HCT116 (cell line): ENCODE measurements around the gene N4BP2. TPM values are rescaled to one million over a fixed set of nuclear protein-coding genes. Genes with fewer than 3 reads are reported as not detected.

Source experiments
- ATAC-seq: fragments of 200-7000 bp; cut with Tn5 transposase; 2 replicates; pipeline ENCODE4 v1.9.1; 2020; ENCODE audit warnings: mild to moderate bottlenecking, moderate library complexity
- BruUV-seq: library from RNA; stranded (reverse); fragments of 400-500 nt; replicated peaks from 2 replicates; lab custom pipeline; 2021; lab: Mats Ljungman, UMichigan
- CTCF ChIA-PET: fragments of 300-600 bp; sonication (Branson Sonifier 250); formaldehyde crosslinking; loops from one replicate; lab custom pipeline; 2021; ENCODE audit warnings: antibody characterized with exemption; lab: Charles Lee
- POLR2A ChIA-PET: fragments of 300-600, 350-600 bp; sonication (Branson Sonifier 250); formaldehyde crosslinking; loops from one replicate; lab custom pipeline; 2021; ENCODE audit warnings: antibody characterized with exemption; lab: Charles Lee
- RAD21 ChIA-PET, 2 experiments: fragments of 300-600 bp; sonication (Branson Sonifier 250); formaldehyde crosslinking; loops; one replicate each; lab custom pipeline; 2023; ENCODE audit warnings: low total read pairs in 2 of 2; ENCODE audit not compliant: uncharacterized antibody in 2 of 2, unreplicated experiment in 2 of 2, low non-redundant PET in 1 of 2; lab: Charles Lee
- DNase-seq: peaks from one replicate; pipeline ENCODE4 v3.0.0-alpha.2; 2010; ENCODE audit warnings: low read depth, low spot score
- H2AFZ ChIP-seq: fragments of 200-600 bp; shearing (Covaris generic), sonication (generic); 2 replicates; pipeline ENCODE4 v1.6.1; 2017; ENCODE audit warnings: low read depth, mixed run types, mixed read lengths, antibody characterized with exemption, low read length; ENCODE audit not compliant: poor library complexity, severe bottlenecking
- H3K27ac ChIP-seq: 2 replicates; pipeline ENCODE4 v1.5.1; 2012; ENCODE audit warnings: low read depth, low read length
- H3K27me3 ChIP-seq: fragments of 200-600 bp; sonication (generic); 2 replicates; pipeline ENCODE4 v1.6.1; 2016; ENCODE audit warnings: mixed run types, low read length, mixed read lengths; ENCODE audit not compliant: insufficient read depth
- H3K36me3 ChIP-seq, 2 experiments: fragments of 200-500 bp in 1 of 2; fragments of 200-600 bp in 1 of 2; sonication (Bioruptor generic) in 1 of 2; sonication (generic) in 1 of 2; 2 replicates each; pipeline versions ENCODE4 v1.5.1 to v1.6.1; 2014 to 2016; ENCODE audit warnings: low read length in 2 of 2, inconsistent platforms in 1 of 2, mixed read lengths in 1 of 2, mixed run types in 1 of 2; ENCODE audit not compliant: insufficient read depth in 2 of 2, control insufficient read depth in 1 of 2
- H3K4me1 ChIP-seq, 2 experiments: fragments of 200-600 bp in 1 of 2; sonication (generic) in 1 of 2; 2 replicates each; pipeline versions ENCODE4 v1.5.1 to v1.6.1; 2012 to 2017; ENCODE audit warnings: low read length in 2 of 2, inconsistent platforms in 1 of 2, mild to moderate bottlenecking in 1 of 2, mixed read lengths in 1 of 2, mixed run types in 1 of 2, moderate library complexity in 1 of 2; ENCODE audit not compliant: insufficient read depth in 2 of 2, control insufficient read depth in 1 of 2
- H3K4me2 ChIP-seq: fragments of 200-600 bp; sonication (generic); 2 replicates; pipeline ENCODE4 v1.6.1; 2017; ENCODE audit warnings: mixed run types, low read length, mixed read lengths
- H3K4me3 ChIP-seq, 2 experiments: fragments of 200-600 bp in 1 of 2; sonication (generic) in 1 of 2; replicated peaks in 1 of 2; 2 replicates each; pipeline ENCODE4 v1.5.1; 2011 to 2016; ENCODE audit warnings: low read length in 2 of 2, control low read depth in 1 of 2, low read depth in 1 of 2, mild to moderate bottlenecking in 1 of 2, mixed read lengths in 1 of 2, mixed run types in 1 of 2
- H3K79me2 ChIP-seq: fragments of 200-600 bp; sonication (generic); 2 replicates; pipeline ENCODE4 v1.6.1; 2017; ENCODE audit warnings: mild to moderate bottlenecking, mixed run types, low read length, moderate library complexity, mixed read lengths; ENCODE audit not compliant: insufficient read depth
- H3K9ac ChIP-seq: fragments of 200-600 bp; sonication (generic); 2 replicates; pipeline ENCODE4 v1.6.1; 2016; ENCODE audit warnings: low read length, mixed read lengths
- H3K9me2 ChIP-seq: fragments of 200-600 bp; sonication (generic), shearing (Covaris generic); 2 replicates; pipeline ENCODE4 v1.6.1; 2017; ENCODE audit warnings: mixed run types, mild to moderate bottlenecking, moderate library complexity; ENCODE audit not compliant: insufficient read depth
- H3K9me3 ChIP-seq, 2 experiments: fragments of 200-500 bp in 1 of 2; fragments of 200-600 bp in 1 of 2; sonication (Bioruptor generic) in 1 of 2; sonication (generic) in 1 of 2; 2 replicates each; pipeline ENCODE4 v1.6.1; 2014 to 2017; ENCODE audit warnings: low read length in 2 of 2, mixed read lengths in 2 of 2, inconsistent platforms in 1 of 2, low read depth in 1 of 2, mild to moderate bottlenecking in 1 of 2, mixed run types in 1 of 2, moderate library complexity in 1 of 2; ENCODE audit not compliant: control insufficient read depth in 1 of 2, insufficient read depth in 1 of 2
- H4K20me1 ChIP-seq: fragments of 200-600 bp; sonication (generic), shearing (Covaris generic); 2 replicates; pipeline ENCODE4 v1.6.1; 2017; ENCODE audit warnings: mixed run types, mild to moderate bottlenecking, moderate library complexity; ENCODE audit not compliant: insufficient read depth
- CBX3 ChIP-seq: IDR thresholded peaks from 2 replicates; pipeline ENCODE4 v1.6.1; 2012; ENCODE audit warnings: low read depth
- CEBPB ChIP-seq: IDR thresholded peaks from 2 replicates; pipeline ENCODE4 v1.6.1; 2012; ENCODE audit warnings: low read depth
- CTCF ChIP-seq, 3 experiments: fragments of 200-600 bp in 1 of 3; sonication (generic) in 1 of 3; IDR thresholded peaks in 2 of 3; conservative IDR thresholded peaks in 1 of 3; 2 replicates each; pipeline ENCODE4 v1.5.1; 2012 to 2017; ENCODE audit warnings: low read depth in 2 of 3, low read length in 2 of 3, antibody characterized with exemption in 1 of 3, borderline replicate concordance in 1 of 3, control low read depth in 1 of 3, mild to moderate bottlenecking in 1 of 3, mixed read lengths in 1 of 3, mixed run types in 1 of 3, moderate library complexity in 1 of 3; ENCODE audit not compliant: insufficient read depth in 1 of 3
- EGR1 ChIP-seq: IDR thresholded peaks from 2 replicates; pipeline ENCODE4 v1.6.1; 2012; ENCODE audit warnings: low read depth
- ELF1 ChIP-seq: IDR thresholded peaks from 2 replicates; pipeline ENCODE4 v1.6.1; 2012; ENCODE audit warnings: low read depth, borderline replicate concordance
- JUND ChIP-seq: IDR thresholded peaks from 2 replicates; pipeline ENCODE4 v1.6.1; 2012
- POLR2A ChIP-seq: IDR thresholded peaks from 2 replicates; pipeline ENCODE4 v1.7.0; 2011; ENCODE audit warnings: borderline replicate concordance; ENCODE audit not compliant: insufficient read depth, insufficient read length; ENCODE audit errors: extremely low read depth
- RAD21 ChIP-seq: IDR thresholded peaks from 2 replicates; pipeline ENCODE4 v1.6.1; 2012; ENCODE audit warnings: low read depth, mild to moderate bottlenecking
- SP1 ChIP-seq: IDR thresholded peaks from 2 replicates; pipeline ENCODE4 v1.6.1; 2012; ENCODE audit warnings: low read depth
- TCF7L2 ChIP-seq: IDR thresholded peaks from 2 replicates; pipeline ENCODE4 v1.7.0; 2011; ENCODE audit warnings: borderline replicate concordance, inconsistent platforms; ENCODE audit not compliant: insufficient read depth, insufficient read length; ENCODE audit errors: extremely low read depth
- YY1 ChIP-seq: IDR thresholded peaks from 2 replicates; pipeline ENCODE4 v1.6.1; 2011; ENCODE audit warnings: low read length, low read depth, moderate library complexity, mild to moderate bottlenecking; ENCODE audit not compliant: insufficient replicate concordance; ENCODE audit errors: extremely low read depth
- ZBTB33 ChIP-seq: IDR thresholded peaks from 2 replicates; pipeline ENCODE4 v1.6.1; 2011; ENCODE audit warnings: mild to moderate bottlenecking, low read length, moderate library complexity; ENCODE audit not compliant: insufficient replicate concordance; ENCODE audit errors: extremely low read depth
- ZFX ChIP-seq: fragments of 450-650 bp; IDR thresholded peaks from 2 replicates; pipeline ENCODE4 v1.6.1; 2017
- ZNF274 ChIP-seq: fragments of 200-500 bp; sonication (Bioruptor generic); IDR thresholded peaks from 2 replicates; pipeline ENCODE4 v1.6.1; 2014; ENCODE audit warnings: mild to moderate bottlenecking, low read depth, low read length, inconsistent platforms
- intact Hi-C: fragments of 100-400 bp; cut with micrococcal nuclease; formaldehyde crosslinking; loops from 2 replicates; pipeline ENCODE4 v1.10.0; 2022
- total RNA-seq: library from RNA; stranded (reverse); gene quantifications from one replicate; pipeline ENCODE4 v1.2.1, GENCODE V29; 2021; ENCODE audit not compliant: unreplicated experiment

The N4BP2 gene
- total RNA-seq, 1 experiment from 2014 or later, result 7.0 TPM

GRCh38 chr4:40086421-40086820, 29.8 kb downstream of the N4BP2 start:
- H3K4me3 ChIP-seq, result no peak overlapping the region
- H3K9me2 ChIP-seq, result no peaks in the 10 kb centered on the region
- H3K27me3 ChIP-seq, result no peaks in the 10 kb centered on the region
- intact Hi-C loops, result no loop called here
- no peak for ATAC-seq
- H2AFZ ChIP-seq, result no peak overlapping the region
- no peak overlapping the region for H3K27ac ChIP-seq
- ChIA-PET POLR2A (no interaction called here), CTCF (no interaction called here), RAD21 (no interaction called here)
- no peaks in the 10 kb centered on the region for H4K20me1 ChIP-seq
- no peak overlapping the region for H3K4me2 ChIP-seq
- H3K9ac ChIP-seq, result no peak overlapping the region
- no peaks in the 10 kb centered on the region; the same call in 1 of the 2 replicates for H3K79me2 ChIP-seq
- no peaks in the 10 kb centered on the region for H3K36me3 ChIP-seq
- DNase-seq, result no peak
- no TSS peak for BruUV-seq
- TF ChIP-seq ZBTB33, result no peak
- TF ChIP-seq TCF7L2, result no peak
- no peak for TF ChIP-seq CEBPB
- TF ChIP-seq YY1, result no peak
- TF ChIP-seq EGR1, result no peak
- no peak for TF ChIP-seq ZNF274
- TF ChIP-seq JUND, result no peak
- no peak for TF ChIP-seq POLR2A
- no peak for TF ChIP-seq ELF1
- TF ChIP-seq SP1, result no peak
- no peak for TF ChIP-seq CBX3
- no peak for TF ChIP-seq ZFX
- TF ChIP-seq CTCF (IDR thresholded peaks at IDR 0.05 in 2 of 3, conservative IDR thresholded peaks at IDR 0.05 in 1 of 3; ENCODE audit: borderline replicate concordance in 1 of 3, insufficient read depth in 1 of 3, low read depth in 2 of 3, low read length in 2 of 3), result no peak
- TF ChIP-seq RAD21, result no peak
- no peaks in the 10 kb centered on the region for H3K4me1 ChIP-seq
- no peaks in the 10 kb centered on the region for H3K9me3 ChIP-seq
